HG02571 (cell line): Measurements from ENCODE around the gene DNAI2.

ENCODE experiments used
- ATAC-seq: cut with Tn5 transposase; IDR thresholded peaks from one replicate; pipeline ENCODE4 v1.9.1; 2021; ENCODE audit warnings: mild to moderate bottlenecking, moderate library complexity; ENCODE audit not compliant: unreplicated experiment

The DNAI2 gene

DNA sequence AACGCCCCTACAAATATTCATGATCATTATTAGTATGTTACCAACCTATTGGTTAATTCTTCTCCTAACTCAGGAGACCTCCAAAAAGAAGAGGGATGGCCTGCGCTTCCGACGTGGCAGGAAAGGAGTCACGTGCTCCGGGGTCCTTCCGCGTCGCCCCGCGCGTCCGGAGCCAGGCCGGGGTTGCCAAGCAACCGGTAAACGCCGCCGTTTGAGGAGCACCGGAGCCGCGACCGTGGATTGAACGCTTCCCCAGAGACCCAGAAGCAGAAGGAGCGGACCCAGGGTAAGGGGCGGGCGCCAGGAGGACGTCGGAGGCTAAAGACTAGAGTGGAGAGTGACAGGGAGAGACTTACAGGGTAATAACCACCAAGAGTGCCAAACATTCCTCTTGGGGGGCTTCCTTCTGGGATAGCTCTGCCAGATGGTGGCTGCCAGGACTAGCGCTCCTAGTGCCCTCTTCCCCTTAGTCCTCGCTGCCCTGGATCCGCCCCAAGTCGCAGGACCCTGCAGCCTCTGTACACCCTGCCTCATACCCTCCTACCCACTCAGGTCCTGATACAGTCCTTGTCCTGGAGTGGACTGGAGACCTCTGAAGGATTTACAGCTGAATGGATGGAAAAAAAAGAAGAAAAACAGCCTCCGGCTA, at the start of gene DNAI2:
Gene DNAI2 (plus strand): TSS at position 175 of the 649 bp plus-strand sequence. CDS start 7,584 bp downstream, outside the sequence.
- no peak for ATAC-seq

DNA sequence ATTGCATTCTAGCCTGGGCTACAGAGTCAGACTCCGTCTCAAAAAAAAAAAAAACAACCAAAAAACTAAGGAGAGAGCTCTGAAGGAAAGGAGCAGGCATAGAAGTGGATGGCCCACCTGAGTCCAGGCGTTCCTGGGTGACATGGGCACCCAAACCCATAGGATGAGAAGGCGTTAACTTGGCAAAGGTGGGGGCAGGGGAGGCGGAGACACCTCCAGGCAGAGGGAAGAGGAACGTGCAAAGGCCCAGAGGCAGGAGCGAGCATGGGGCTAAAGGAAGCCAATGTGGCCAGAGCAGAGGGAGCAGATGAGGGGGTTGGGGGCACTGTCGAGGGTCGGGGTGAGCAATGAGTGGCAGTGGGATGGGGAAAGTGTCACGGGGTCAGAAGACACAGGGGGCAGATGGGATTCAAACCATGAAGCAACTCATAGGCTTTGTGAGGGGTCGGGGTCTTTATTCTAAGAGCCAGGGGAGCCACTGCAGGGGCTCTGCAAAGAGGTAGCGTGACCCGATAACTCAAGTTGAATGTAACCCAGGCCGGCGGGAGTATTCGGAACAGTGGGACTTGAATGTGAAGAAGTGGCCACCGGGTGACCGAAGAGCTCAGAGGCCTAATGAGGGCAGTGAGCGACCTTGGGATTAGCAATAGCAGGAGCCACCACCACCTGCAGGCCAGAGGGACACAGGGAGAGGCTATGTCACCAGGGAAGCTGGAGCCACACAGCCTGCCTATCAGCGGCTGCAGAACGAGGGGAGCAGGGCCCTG, 48.9 kb upstream of the DNAI2 start:
- ATAC-seq: no peak

GRCh38 chr17:74226252-74226651, 47.8 kb upstream of the DNAI2 start:
- ATAC-seq: no peak

GRCh38 chr17:74227271-74228080, 46.6 kb upstream of the DNAI2 start:
- no peak for ATAC-seq

GRCh38 chr17:74228306-74228978, 45.6 kb upstream of the DNAI2 start:
- ATAC-seq: no peak

DNA sequence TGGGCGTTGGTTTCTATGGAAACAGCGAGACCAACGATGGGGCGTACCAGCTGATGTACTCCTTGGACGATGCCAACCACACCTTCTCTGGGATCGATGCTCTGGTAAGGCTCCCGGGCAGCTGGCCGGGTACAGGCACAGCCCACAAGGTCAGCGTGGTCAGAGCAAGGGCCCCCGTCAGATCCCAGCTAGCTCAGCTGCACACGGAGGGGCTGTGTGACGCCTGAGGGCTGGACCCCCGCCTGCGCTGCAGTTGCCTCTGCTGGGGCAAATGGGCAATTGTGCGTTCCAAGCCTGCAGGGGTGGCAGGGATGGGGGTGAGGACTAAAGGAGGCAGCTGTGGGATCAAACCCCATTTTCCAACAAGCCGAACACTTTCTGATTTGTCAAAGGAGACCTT, 43.1 kb upstream of the DNAI2 start:
- no peak for ATAC-seq

DNA sequence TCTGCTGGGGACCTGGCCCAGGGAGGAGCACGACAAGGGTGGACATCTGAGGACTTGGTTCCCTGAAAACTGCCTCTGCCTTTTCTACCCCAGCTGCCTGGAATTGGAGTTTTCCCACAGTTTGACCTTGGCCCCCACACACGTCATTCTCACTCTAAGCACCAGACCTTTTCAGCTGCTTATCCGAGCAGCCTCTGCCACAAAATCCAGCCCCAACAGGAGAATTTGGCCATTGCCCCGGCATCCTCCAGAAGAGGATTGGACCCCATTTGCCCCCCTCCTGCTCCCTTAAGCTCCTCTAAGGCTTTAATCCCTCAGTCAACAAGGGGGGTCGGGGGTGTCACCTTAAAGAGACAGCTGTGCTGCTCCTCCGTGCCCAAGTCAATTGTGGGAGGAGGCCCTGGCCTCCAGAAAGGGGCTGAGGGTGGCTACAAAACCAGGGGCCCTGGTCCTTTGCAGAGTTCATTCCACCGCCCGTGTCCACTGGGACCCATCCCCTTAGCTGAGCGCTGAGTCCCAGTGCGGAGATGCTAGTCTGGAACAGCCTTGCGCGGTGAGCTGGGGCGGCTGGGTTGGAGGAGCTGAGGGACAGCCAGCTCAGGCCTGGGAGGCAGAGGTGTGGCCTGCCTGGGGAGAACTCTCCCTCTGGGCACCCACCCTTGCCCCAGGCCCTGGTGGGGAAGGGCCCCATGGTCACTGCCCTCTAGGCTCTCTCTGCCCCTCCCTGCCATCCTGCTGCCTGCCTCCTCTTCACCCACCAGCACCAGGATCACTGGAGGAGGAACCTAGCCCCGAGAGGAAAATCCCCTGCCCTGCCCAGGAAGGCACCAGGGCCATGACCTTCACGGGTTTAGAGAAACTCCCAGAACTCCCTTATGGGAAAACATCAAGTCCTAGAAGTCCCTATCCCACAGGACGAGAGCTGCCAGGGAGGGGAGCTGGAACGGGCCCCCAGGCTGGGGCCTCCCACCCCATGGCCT, 41.8 kb upstream of the DNAI2 start:
- no peak for ATAC-seq

DNA sequence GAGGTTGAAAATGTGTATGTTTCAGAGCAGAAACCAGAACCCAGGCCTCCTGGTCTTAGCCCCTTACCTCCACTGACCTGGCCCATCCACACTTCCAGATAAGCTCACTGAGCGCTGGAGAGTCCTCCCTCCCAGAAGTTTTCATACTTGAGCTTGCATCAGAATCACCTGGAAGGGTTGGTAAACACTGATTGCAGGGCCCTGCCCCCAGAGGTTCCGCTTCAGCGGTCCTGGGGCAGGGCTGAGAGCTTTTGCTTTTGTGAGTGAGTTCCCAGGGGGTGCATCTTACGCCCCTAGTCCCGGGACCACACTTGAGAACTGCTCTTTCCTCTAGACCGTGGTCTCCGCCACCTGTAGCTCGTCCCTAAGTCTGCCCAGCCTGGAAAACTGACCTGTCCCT, 40.1 kb upstream of the DNAI2 start:
- ATAC-seq: no peak

GRCh38 chr17:74234486-74234885, 39.5 kb upstream of the DNAI2 start:
- no peak for ATAC-seq

DNA sequence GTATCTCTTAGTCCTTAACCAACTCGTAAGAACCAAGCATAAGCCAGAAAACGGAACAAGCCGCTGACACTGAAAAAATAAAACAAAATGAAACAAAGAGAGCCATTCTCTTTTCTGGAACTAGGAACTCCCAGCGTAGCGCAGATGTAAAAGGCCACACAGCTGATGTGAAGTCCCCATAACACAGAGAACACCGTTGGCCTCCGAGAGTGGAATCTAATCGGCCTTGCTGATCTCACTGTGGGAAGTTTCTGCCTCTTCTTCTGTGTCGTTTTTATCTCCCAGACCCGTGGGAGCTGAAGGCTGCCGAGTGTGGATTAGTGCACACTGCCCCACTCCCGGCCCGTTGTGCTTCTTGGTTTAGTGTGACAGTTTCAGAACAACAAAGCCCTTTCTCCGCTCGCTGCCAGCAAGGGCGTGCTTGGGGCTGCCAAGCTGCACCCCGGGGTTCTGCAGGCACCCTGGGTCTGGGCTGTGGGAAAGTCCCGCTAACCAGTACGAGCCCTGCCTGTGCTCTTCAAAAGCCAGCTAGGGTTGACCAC, 38.9 kb upstream of the DNAI2 start:
- no peak for ATAC-seq

- no peak for ATAC-seq
Observed at GRCh38 chr17:74235911-74236371, 38.1 kb upstream of the DNAI2 start.

- no peak for ATAC-seq
Observed at GRCh38 chr17:74237321-74237720, 36.7 kb upstream of the DNAI2 start.

- ATAC-seq: no peak
Observed at GRCh38 chr17:74239172-74239571, 34.9 kb upstream of the DNAI2 start.

DNA sequence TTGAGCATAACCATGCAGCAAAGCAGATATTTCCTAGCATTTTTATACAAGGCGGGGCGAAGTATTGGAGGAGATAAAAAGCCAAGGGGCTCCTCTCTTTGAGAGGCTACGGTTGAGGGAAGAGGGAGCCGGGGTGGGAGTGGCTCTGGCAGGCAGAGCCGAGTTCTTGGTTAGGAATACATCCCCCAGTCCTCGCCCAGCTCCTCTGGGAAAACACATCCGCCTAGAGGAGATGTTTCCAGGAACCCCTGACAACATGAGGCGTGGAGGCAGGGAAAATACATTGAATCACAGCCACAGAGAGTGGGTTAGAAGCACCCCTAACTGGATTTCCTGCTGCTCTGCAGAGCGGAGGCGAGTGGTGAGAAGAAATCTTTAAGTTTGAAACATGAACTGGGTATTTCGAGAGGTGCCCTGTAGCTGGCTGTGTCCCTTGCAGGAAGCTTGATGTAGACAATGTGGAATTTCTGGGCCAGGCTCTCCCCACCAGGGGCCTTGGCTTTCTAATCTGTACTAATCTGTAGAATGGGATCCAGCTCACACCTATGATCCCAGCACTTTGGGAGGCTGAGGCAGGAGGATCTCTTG, 33.3 kb upstream of the DNAI2 start:
- ATAC-seq: no peak

DNA sequence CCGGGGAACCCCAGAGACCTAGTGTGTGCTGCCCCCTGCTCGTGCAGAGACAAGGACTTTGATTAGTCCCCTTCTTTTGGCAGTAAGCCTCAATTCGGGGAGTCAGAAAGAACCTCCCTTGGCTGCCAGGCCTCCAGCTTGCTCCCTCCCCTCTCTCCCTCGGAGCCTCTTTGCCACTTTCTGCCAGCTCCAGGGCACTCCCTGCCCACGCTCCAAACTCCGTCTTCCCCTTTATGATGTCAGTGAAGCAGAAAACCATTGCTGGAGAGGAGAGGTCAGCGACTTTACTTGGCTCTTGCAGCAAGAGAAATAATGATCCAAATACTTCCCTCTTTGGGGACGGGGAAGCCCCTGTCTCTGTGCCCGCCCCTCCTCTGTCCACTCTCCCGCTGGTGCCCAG, 32.6 kb upstream of the DNAI2 start:
- ATAC-seq: no peak

DNA sequence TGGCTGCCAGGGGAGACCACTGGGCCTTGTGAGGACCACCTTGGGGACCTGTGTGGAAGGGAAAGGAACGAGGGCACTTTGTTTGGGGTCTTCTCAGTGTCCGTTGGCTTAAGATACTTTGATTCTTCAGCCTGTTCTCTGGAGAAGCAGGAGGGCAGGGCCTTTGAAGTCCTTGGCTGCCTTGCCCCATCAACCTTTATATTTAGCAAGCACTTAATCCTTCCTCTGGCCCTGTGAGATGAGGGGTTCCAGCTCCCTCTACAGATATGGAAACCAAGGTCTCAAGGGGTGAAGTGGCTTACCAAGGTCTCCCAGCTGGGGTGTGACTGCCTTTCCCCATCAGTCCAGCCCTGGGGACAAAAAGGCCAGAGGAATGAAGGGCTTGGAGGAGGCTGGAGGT, 32.2 kb upstream of the DNAI2 start:
- no peak for ATAC-seq

DNA sequence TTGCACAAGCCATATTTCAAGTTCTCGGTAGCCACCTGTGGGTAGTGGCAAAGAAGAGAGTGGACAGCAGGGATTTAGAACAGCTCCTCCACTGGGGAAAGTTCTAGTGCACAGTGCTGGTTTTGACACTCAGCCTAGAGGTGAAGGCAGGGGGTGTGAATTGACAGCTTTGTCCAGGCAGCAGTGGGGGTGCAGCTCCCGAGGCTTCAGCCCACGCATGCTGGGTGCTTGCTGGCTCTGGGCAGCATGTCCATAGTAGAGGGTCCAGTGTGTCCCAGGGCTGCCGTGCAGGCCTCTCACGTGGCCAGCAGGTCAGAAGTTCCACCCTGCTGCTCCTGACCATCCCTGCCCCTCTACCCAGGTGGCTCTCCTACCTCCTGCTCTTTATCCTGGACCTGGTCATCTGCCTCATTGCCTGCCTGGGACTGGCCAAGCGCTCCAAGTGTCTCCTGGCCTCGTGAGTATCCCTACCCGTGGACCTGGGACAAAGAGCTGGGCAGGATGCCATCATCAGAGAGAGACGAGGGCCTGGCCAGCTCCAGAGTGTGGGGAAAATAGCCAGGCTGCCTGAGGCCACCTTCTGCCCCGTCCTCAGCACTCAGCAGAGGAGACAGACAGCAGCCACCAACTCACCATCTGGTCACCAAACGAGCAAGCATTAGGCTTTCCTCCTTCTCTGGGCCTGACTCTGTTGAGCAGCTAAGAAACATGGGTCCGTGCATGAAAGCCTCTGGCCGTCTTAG, 30.9 kb upstream of the DNAI2 start:
- ATAC-seq: no peak

- no peak for ATAC-seq
Observed at GRCh38 chr17:74244128-74244527, 29.9 kb upstream of the DNAI2 start.

DNA sequence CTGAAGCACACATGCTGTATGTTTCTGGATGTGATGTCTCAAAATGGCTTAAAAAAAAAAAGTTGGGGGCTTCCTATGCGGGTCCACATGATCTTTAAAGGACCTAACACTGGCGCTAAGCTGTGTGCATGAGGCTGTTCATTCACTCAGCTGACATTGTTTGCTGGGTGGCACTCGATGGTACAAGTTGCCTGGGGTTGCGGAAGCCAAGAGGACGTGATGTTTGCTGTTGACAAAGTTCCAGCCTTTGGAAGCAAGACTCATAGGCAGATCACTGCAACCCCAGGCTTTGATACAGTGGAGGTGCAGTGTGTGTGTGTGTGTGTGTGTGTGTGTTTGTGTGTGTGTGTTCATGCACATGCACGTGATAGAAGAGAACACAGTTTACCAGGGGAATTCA, 29.5 kb upstream of the DNAI2 start:
- ATAC-seq: no peak
